Measurements from ENCODE around the gene KPNA1. TPM values are rescaled to one million over a fixed set of nuclear protein-coding genes. Genes with fewer than 3 reads are reported as not detected.

The KPNA1 gene
- polyA plus RNA-seq, 1 of the 3 experiments (the other 2 are of a cell fraction) = 21.6 TPM

DNA sequence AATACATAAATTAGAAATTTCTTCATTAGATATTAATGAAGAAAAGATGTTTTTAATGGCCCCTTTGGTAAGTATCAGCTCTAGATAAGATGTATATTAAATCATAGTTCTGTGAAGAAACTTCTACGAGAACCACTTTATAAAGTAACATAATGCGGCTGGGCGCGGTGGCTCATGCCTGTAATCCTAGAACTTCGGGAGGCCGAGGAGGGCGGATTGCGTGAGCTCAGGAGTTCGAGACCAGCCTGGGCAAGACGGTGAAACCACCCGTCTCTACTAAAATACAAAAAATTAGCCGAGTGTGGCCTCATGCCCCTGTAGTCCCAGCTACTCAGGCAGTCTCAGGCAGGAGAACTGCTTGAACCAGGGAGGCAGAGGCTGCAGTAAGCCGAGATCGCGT, 2.5 kb downstream of the KPNA1 start:
- no peak for TF ChIP-seq GABPA (IDR thresholded peaks at IDR 0.05; ENCODE audit: low read depth)
- no peak for TF ChIP-seq RFX5 (IDR thresholded peaks at IDR 0.05; ENCODE audit: low read length)
- WGBS (ENCODE audit: low lambda C conversion rate) = 93% methylated on average over 15 of the region's 15 CpGs
- peaks cover 0 to 21% of the 10 kb centered on the region in 2 experiments; a peak in 3 of 4 replicates for H3K4me1 ChIP-seq (ENCODE audit: control insufficient read depth in 1 of 2, insufficient read depth in 2 of 2, low read depth in 1 of 2, low read length in 1 of 2)
- peaks cover 4% of the 10 kb centered on the region for H3F3A ChIP-seq (replicated peaks; ENCODE audit: insufficient read depth)
- H3K4me2 ChIP-seq = 0 out of 2 replicates have a peak overlapping the region, but pooled peaks have one; percentile 0
- no peak for DNase-seq
- peaks cover 68% of the 10 kb centered on the region for H3K79me2 ChIP-seq (ENCODE audit: insufficient read depth)
- ChIA-PET CTCF (no interaction called here), POLR2A (no interaction called here)
- no peaks in the 10 kb centered on the region for H3K9me2 ChIP-seq
- no peak overlapping the region for H3K4me3 ChIP-seq (ENCODE audit: low read depth in 2 of 2, low read length in 1 of 2)
- H3K27me3 ChIP-seq (ENCODE audit: insufficient read depth) = no peaks in the 10 kb centered on the region
- no peak overlapping the region for H3K9ac ChIP-seq
- peaks cover 3 to 5% of the 10 kb centered on the region in 2 experiments for H3K36me3 ChIP-seq (replicated peaks in 1 of 2; ENCODE audit: control insufficient read depth in 1 of 2, insufficient read depth in 2 of 2, low read length in 1 of 2)
- peaks cover 68% of the 10 kb centered on the region for H4K20me1 ChIP-seq (ENCODE audit: insufficient read depth)
- no peak overlapping the region for H3K27ac ChIP-seq (ENCODE audit: low read depth in 2 of 2, low read length in 1 of 2)
- H2AFZ ChIP-seq (ENCODE audit: low read depth) = no peak overlapping the region
- no peaks in the 10 kb centered on the region for H3K9me3 ChIP-seq

DNA sequence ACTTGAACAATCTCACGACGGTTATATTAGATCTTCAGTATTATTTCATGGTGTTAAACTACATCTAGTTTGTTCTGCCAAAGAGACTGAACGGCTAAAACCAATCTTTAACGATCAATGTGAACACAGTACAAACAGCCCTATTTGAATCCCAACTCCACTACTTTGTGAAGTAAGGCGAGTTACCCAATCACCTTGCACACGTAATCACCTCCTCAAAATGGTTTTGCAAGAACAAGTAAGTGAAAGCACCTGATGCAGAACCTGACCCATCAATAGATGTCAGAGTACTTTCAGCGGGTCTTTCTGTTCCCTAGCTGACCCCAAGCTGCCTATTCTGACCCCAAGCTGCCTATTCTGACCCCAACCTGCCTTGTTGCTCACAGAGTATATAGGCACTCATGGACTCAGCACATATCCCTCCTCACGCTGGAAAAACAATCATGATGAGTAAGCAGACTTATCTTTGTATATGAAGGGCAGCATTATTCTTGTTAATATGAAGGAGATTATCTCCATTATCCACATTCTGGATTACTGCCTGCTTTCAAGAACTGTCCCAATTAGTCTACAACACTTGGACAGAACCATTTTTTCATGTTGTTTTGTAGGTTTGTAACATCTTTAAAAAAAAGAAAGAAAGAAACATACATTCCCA, 3.7 kb downstream of the KPNA1 start:
- Histone ChIP-seq H3K36me3 (replicated peaks in 1 of 2; ENCODE audit: control insufficient read depth in 1 of 2, insufficient read depth in 2 of 2, low read length in 1 of 2) (peaks cover 3 to 8% of the 10 kb centered on the region in 2 experiments), H3K9ac (no peak overlapping the region), H4K20me1 (ENCODE audit: insufficient read depth) (peaks cover 81% of the 10 kb centered on the region), H3F3A (replicated peaks; ENCODE audit: insufficient read depth) (peaks cover 4% of the 10 kb centered on the region), H2AFZ (ENCODE audit: low read depth) (no peak overlapping the region), H3K4me2 (0 out of 2 replicates have a peak overlapping the region, but pooled peaks have one; percentile 0), H3K9me3 (no peaks in the 10 kb centered on the region), H3K27me3 (ENCODE audit: insufficient read depth) (no peaks in the 10 kb centered on the region), H3K4me3 (ENCODE audit: low read depth in 2 of 2, low read length in 1 of 2) (no peak overlapping the region), H3K79me2 (ENCODE audit: insufficient read depth) (peaks cover 81% of the 10 kb centered on the region), H3K9me2 (no peaks in the 10 kb centered on the region), H3K27ac (ENCODE audit: low read depth in 2 of 2, low read length in 1 of 2) (peak overlapping the region in 1 of 2 experiments; percentile 43; a peak in 2 of 4 replicates), H3K4me1 (ENCODE audit: control insufficient read depth in 1 of 2, insufficient read depth in 2 of 2, low read depth in 1 of 2, low read length in 1 of 2) (peaks cover 0 to 21% of the 10 kb centered on the region in 2 experiments; a peak in 3 of 4 replicates)
- CTCF ChIA-PET = interaction anchor here (0.7 to 1.2 kb wide), 2 partner anchors 103 to 169 kb away, joined by 3 read pairs; no protein-coding TSS in a partner anchor
- WGBS (ENCODE audit: low lambda C conversion rate) = 90% methylated on average over 8 of the region's 8 CpGs
- POLR2A ChIA-PET = no interaction called here
- TF ChIP-seq TCF12 (IDR thresholded peaks at IDR 0.05) (no peak), ELF1 (IDR thresholded peaks at IDR 0.05) (no peak), MEF2A (IDR thresholded peaks at IDR 0.05; ENCODE audit: borderline replicate concordance, low read depth) (no peak), NFIC (IDR thresholded peaks at IDR 0.05; ENCODE audit: borderline replicate concordance) (no peak), GABPA (IDR thresholded peaks at IDR 0.05; ENCODE audit: low read depth) (no peak), YY1 (IDR thresholded peaks at IDR 0.05; ENCODE audit: low read depth) (no peak), SMC3 (IDR thresholded peaks at IDR 0.05; ENCODE audit: low read depth, low read length) (no peak), CHD2 (IDR thresholded peaks at IDR 0.05; ENCODE audit: low read length, partially characterized antibody) (no peak), RXRA (IDR thresholded peaks at IDR 0.05; ENCODE audit: borderline replicate concordance, low read depth) (no peak), RFX5 (IDR thresholded peaks at IDR 0.05; ENCODE audit: low read length) (no peak), TAF1 (IDR thresholded peaks at IDR 0.05; ENCODE audit: borderline replicate concordance, low read depth, low read length) (no peak), MXI1 (IDR thresholded peaks at IDR 0.05; ENCODE audit: low read depth, low read length) (no peak), GATA2 (CRISPR knock-in tag; IDR thresholded peaks at IDR 0.05) (no peak), TEAD4 (IDR thresholded peaks at IDR 0.05; ENCODE audit: borderline replicate concordance, insufficient read depth) (no peak), FOXM1 (IDR thresholded peaks at IDR 0.05; ENCODE audit: low read depth) (no peak), FOSL2 (IDR thresholded peaks at IDR 0.05; ENCODE audit: borderline replicate concordance, low read depth) (no peak)
- TF ChIP-seq, protein P1, sequence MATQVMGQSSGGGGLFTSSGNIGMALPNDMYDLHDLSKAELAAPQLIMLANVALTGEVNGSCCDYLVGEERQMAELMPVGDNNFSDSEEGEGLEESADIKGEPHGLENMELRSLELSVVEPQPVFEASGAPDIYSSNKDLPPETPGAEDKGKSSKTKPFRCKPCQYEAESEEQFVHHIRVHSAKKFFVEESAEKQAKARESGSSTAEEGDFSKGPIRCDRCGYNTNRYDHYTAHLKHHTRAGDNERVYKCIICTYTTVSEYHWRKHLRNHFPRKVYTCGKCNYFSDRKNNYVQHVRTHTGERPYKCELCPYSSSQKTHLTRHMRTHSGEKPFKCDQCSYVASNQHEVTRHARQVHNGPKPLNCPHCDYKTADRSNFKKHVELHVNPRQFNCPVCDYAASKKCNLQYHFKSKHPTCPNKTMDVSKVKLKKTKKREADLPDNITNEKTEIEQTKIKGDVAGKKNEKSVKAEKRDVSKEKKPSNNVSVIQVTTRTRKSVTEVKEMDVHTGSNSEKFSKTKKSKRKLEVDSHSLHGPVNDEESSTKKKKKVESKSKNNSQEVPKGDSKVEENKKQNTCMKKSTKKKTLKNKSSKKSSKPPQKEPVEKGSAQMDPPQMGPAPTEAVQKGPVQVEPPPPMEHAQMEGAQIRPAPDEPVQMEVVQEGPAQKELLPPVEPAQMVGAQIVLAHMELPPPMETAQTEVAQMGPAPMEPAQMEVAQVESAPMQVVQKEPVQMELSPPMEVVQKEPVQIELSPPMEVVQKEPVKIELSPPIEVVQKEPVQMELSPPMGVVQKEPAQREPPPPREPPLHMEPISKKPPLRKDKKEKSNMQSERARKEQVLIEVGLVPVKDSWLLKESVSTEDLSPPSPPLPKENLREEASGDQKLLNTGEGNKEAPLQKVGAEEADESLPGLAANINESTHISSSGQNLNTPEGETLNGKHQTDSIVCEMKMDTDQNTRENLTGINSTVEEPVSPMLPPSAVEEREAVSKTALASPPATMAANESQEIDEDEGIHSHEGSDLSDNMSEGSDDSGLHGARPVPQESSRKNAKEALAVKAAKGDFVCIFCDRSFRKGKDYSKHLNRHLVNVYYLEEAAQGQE (IDR thresholded peaks at IDR 0.05; ENCODE audit: low read depth, low read length) = no peak
- TF ChIP-seq, protein P2, sequence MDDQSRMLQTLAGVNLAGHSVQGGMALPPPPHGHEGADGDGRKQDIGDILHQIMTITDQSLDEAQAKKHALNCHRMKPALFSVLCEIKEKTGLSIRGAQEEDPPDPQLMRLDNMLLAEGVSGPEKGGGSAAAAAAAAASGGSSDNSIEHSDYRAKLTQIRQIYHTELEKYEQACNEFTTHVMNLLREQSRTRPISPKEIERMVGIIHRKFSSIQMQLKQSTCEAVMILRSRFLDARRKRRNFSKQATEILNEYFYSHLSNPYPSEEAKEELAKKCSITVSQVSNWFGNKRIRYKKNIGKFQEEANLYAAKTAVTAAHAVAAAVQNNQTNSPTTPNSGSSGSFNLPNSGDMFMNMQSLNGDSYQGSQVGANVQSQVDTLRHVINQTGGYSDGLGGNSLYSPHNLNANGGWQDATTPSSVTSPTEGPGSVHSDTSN (IDR thresholded peaks at IDR 0.05) = no peak
- TF ChIP-seq, protein P3, sequence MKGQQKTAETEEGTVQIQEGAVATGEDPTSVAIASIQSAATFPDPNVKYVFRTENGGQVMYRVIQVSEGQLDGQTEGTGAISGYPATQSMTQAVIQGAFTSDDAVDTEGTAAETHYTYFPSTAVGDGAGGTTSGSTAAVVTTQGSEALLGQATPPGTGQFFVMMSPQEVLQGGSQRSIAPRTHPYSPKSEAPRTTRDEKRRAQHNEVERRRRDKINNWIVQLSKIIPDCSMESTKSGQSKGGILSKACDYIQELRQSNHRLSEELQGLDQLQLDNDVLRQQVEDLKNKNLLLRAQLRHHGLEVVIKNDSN (IDR thresholded peaks at IDR 0.05; ENCODE audit: borderline replicate concordance, low read depth) = no peak
- TF ChIP-seq, protein P4, sequence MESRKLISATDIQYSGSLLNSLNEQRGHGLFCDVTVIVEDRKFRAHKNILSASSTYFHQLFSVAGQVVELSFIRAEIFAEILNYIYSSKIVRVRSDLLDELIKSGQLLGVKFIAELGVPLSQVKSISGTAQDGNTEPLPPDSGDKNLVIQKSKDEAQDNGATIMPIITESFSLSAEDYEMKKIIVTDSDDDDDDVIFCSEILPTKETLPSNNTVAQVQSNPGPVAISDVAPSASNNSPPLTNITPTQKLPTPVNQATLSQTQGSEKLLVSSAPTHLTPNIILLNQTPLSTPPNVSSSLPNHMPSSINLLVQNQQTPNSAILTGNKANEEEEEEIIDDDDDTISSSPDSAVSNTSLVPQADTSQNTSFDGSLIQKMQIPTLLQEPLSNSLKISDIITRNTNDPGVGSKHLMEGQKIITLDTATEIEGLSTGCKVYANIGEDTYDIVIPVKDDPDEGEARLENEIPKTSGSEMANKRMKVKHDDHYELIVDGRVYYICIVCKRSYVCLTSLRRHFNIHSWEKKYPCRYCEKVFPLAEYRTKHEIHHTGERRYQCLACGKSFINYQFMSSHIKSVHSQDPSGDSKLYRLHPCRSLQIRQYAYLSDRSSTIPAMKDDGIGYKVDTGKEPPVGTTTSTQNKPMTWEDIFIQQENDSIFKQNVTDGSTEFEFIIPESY (IDR thresholded peaks at IDR 0.05; ENCODE audit: borderline replicate concordance, low read depth) = no peak
- no peak for DNase-seq

Data from SK-N-SH (cell line).